A549 (cell line): ENCODE measurements around the gene MYLK2. TPM values are rescaled to one million over a fixed set of nuclear protein-coding genes. Genes with fewer than 3 reads are reported as not detected.

Experiments used
- ATAC-seq, 2 experiments: fragments of 200-7000 bp in 1 of 2; fragments of >200 bp in 1 of 2; cut with Nextera tagmentation in 1 of 2; cut with Tn5 transposase in 1 of 2; 3 replicates each; pipeline versions ENCODE4 v1.8.0 to v1.9.1; 2018 to 2020; ENCODE audit warnings: mild to moderate bottlenecking in 1 of 2, moderate library complexity in 1 of 2
- CTCF ChIA-PET: fragments of 300-600 bp; sonication (Branson Sonifier 250); formaldehyde crosslinking; extraction: SDS; loops from one replicate; lab custom pipeline; 2021; ENCODE audit warnings: antibody characterized with exemption, inconsistent platforms; lab: Yijun Ruan, JAX
- POLR2A ChIA-PET: fragments of 350-600 bp; formaldehyde crosslinking; extraction: SDS; loops from one replicate; lab custom pipeline; 2021; ENCODE audit warnings: antibody characterized with exemption, inconsistent platforms; lab: Yijun Ruan, JAX
- DNase-seq, 2 experiments: peaks; one replicate each; pipeline versions ENCODE4 v3.0.0 to v3.0.0-alpha.2; 2011 to 2016; ENCODE audit warnings: low read depth in 1 of 2, low spot score in 1 of 2
- FAIRE-seq: peaks from 2 replicates; lab custom pipeline; 2011; peaks lifted over from hg19 to GRCh38; lab: Jason Lieb, UNC
- H3K27ac ChIP-seq, 2 experiments: fragments of >200 bp; sonication (Bioruptor Twin); formaldehyde crosslinking; 3 replicates each; pipeline ENCODE4 v1.5.1; 2016 to 2017
- H3K4me1 ChIP-seq: fragments of >200 bp; sonication (Bioruptor Twin); formaldehyde crosslinking; 3 replicates; pipeline ENCODE4 v1.6.1; 2016
- H3K4me2 ChIP-seq: fragments of >200 bp; sonication (Bioruptor Twin); formaldehyde crosslinking; 3 replicates; pipeline ENCODE4 v1.6.1; 2016
- H3K4me3 ChIP-seq: fragments of >200 bp; sonication (Bioruptor Twin); formaldehyde crosslinking; 3 replicates; pipeline ENCODE4 v1.5.1; 2016
- H3K9me3 ChIP-seq: fragments of >200 bp; sonication (Bioruptor Twin); formaldehyde crosslinking; 3 replicates; pipeline ENCODE4 v1.6.1; 2016
- EP300 ChIP-seq, 2 experiments: fragments of >200 bp; sonication (Bioruptor Twin); formaldehyde crosslinking; IDR thresholded peaks; 2 replicates in 1 of 2; 3 replicates in 1 of 2; pipeline ENCODE4 v1.6.1; 2016 to 2017
- ESRRA ChIP-seq: fragments of 150-350 bp; IDR thresholded peaks from 2 replicates; pipeline ENCODE4 v1.6.1; 2014; ENCODE audit warnings: mild to moderate bottlenecking, low read length, borderline replicate concordance
- FOSL2 ChIP-seq, 2 experiments: fragments of 450-650 bp in 1 of 2; fragments of >200 bp in 1 of 2; sonication (Bioruptor Twin) in 1 of 2; formaldehyde crosslinking; IDR thresholded peaks; 2 replicates each; pipeline versions ENCODE4 v1.5.0 to v1.6.1; 2016 to 2020; ENCODE audit warnings: mild to moderate bottlenecking in 1 of 2, moderate library complexity in 1 of 2
- HEYL ChIP-seq: fragments of 250-450 bp; sonication (Bioruptor Pico); IDR thresholded peaks from 2 replicates; pipeline ENCODE4 v1.8.0; 2021; ENCODE audit warnings: mild to moderate bottlenecking, moderate library complexity
- KDM1A ChIP-seq: fragments of 200-600 bp; sonication (generic); IDR thresholded peaks from 2 replicates; pipeline ENCODE4 v1.6.1; 2016; ENCODE audit warnings: low read depth, mild to moderate bottlenecking
- MAZ ChIP-seq: fragments of 150-350 bp; IDR thresholded peaks from 2 replicates; pipeline ENCODE4 v1.6.1; 2014; ENCODE audit warnings: antibody characterized with exemption, low read depth, low read length, borderline replicate concordance
- NFE2L2 ChIP-seq: fragments of 150-350 bp; conservative IDR thresholded peaks from 2 replicates; pipeline ENCODE4 v1.6.1; 2014; ENCODE audit warnings: low read length
- PHF8 ChIP-seq: fragments of 200-600 bp; sonication (generic); IDR thresholded peaks from 2 replicates; pipeline ENCODE4 v1.6.1; 2016; ENCODE audit warnings: low read depth, mild to moderate bottlenecking, antibody characterized with exemption, moderate library complexity, borderline replicate concordance
- POLR2A ChIP-seq: IDR thresholded peaks from 2 replicates; pipeline ENCODE4 v1.6.1; 2012; ENCODE audit warnings: mild to moderate bottlenecking, low read length
- POLR2AphosphoS2 ChIP-seq: conservative IDR thresholded peaks from 2 replicates; pipeline ENCODE4 v1.6.1; 2012; ENCODE audit warnings: low read length, improper control_type of control experiment, inconsistent platforms
- RAD21 ChIP-seq, 2 experiments: fragments of >200 bp in 1 of 2; sonication (Bioruptor Twin) in 1 of 2; formaldehyde crosslinking in 1 of 2; IDR thresholded peaks in 1 of 2; conservative IDR thresholded peaks in 1 of 2; 2 replicates in 1 of 2; 3 replicates in 1 of 2; pipeline ENCODE4 v1.6.1; 2012 to 2018; ENCODE audit warnings: inconsistent platforms in 1 of 2
- RARB ChIP-seq: fragments of 250-450 bp; sonication (Bioruptor Pico); IDR thresholded peaks from 2 replicates; pipeline ENCODE4 v1.8.0; 2021; ENCODE audit warnings: mild to moderate bottlenecking, moderate library complexity
- RFX5 ChIP-seq: fragments of 450-650 bp; IDR thresholded peaks from 2 replicates; pipeline ENCODE4 v1.7.1; 2014; ENCODE audit warnings: antibody characterized with exemption, mild to moderate bottlenecking, moderate library complexity
- TFCP2L1 ChIP-seq: fragments of 250-450 bp; sonication (Bioruptor Pico); IDR thresholded peaks from 2 replicates; pipeline ENCODE4 v1.5.0; 2021; ENCODE audit warnings: mild to moderate bottlenecking
- WGBS: methylation state at CpG from one replicate; pipeline ENCODE4 v1.1.6; 2017; ENCODE audit errors: missing lambda C conversion rate; 5-methylcytosine and 5-hydroxymethylcytosine counted together
- polyA plus RNA-seq, 4 experiments: library from polyadenylated mRNA; depleted of rRNA in 3 of 4; stranded (reverse); fragments of >200 nt; fragmentation: RNase III in 1 of 4; extraction: RNeasy Plus Mini Kit Qiagen cat#74134 plus additional on column Dnase treatment in 1 of 4; gene quantifications; 2 replicates in 3 of 4; 3 replicates in 1 of 4; pipeline ENCODE4 v1.2.3, GENCODE V29; 2011 to 2017
- TF ChIP-seq, protein P1 (sequence below): fragments of 250-450 bp; sonication (Bioruptor Pico); IDR thresholded peaks from 2 replicates; pipeline ENCODE4 v1.5.0; 2021; ENCODE audit warnings: mild to moderate bottlenecking, moderate library complexity, borderline replicate concordance
- TF ChIP-seq, protein P2 (sequence below): fragments of 200-600 bp; sonication (generic); IDR thresholded peaks from 2 replicates; pipeline ENCODE4 v1.6.1; 2016; ENCODE audit warnings: antibody characterized with exemption, mild to moderate bottlenecking, moderate library complexity
- TF ChIP-seq, protein P3 (sequence below): fragments of >200 bp; sonication (Bioruptor Twin); formaldehyde crosslinking; IDR thresholded peaks from 3 replicates; pipeline ENCODE4 v1.5.1; 2016
- TF ChIP-seq, protein P4 (sequence below): IDR thresholded peaks from 2 replicates; pipeline ENCODE4 v1.6.1; 2012
- TF ChIP-seq, protein P5 (sequence below): fragments of 250-450 bp; sonication (Bioruptor Pico); IDR thresholded peaks from 2 replicates; pipeline ENCODE4 v1.5.0; 2020; ENCODE audit warnings: low read depth, mild to moderate bottlenecking, moderate library complexity
- TF ChIP-seq, protein P6 (sequence below): fragments of 450-650 bp; IDR thresholded peaks from 2 replicates; pipeline ENCODE4 v1.6.1; 2014; ENCODE audit warnings: antibody characterized with exemption

MYLK2 gene
- polyA plus RNA-seq, 2 of the 4 experiments (the other 2 are of a cell fraction): 0.09 to 0.36 TPM

DNA sequence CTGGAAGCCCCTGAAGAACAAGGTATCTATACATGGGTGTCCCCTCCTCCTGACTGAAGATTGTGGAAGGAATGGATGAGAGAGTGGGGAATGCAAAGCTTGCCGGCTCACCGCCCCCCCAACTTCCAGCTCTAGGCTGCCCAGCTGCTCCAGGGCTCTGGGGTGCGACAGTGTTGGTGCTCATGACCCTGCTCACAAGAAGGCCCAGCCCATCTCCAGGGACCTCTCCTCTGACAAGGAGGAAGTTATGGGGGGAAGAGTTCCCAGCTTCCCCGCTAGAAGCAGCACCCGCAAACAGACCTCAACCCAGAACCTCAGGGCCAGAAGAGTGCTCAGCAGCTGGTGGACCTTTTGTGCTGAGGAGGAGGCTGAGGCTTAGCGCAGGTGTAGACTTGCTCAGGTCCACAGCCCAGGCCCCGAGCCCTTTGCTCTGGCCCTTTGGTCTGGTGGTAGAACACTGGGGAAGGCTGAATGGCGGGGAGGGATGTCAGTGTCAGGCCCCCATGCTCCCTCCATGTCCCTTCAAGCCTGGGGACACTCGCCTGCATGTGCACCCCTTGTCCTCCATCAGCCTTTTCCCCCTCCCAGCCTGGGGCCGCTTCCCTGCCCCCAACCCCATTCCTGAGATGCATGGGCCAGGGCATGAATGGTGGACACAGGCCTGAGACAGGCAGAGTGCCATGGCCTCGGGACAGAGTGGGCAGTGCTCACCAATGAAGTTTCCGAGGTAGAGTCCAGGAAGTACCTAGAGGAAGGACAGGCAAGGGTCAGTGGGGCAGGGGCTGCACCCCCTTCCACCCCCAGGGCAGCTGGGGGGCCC, 49.9 kb downstream of the MYLK2 start:
- FAIRE-seq: no peak
- Histone ChIP-seq H3K4me3 (no peak overlapping the region; the same call in 2 of the 3 replicates), H3K4me2 (peak overlapping the region; percentile 99), H3K27ac (no peak overlapping the region), H3K9me3 (no peaks in the 10 kb centered on the region), H3K4me1 (peaks cover 12% of the 10 kb centered on the region; the same call in 2 of the 3 replicates)
- WGBS: 91% methylated on average over 11 of the region's 12 CpGs
- ChIA-PET POLR2A (interaction anchor here (0.6 kb wide), 1 partner anchor 10 kb away, joined by 3 read pairs; no protein-coding TSS in a partner anchor), CTCF (interaction anchor here (0.7 to 3.4 kb wide), 6 partner anchors 10 to 162 kb away, joined by 3 to 12 read pairs (median 5); no protein-coding TSS in a partner anchor)
- peak in 1 of 2 experiments; percentile 7; a peak in 2 of 6 replicates for ATAC-seq
- no peak for DNase-seq
- TF ChIP-seq RFX5 (no peak), PHF8 (no peak), POLR2A (no peak), EP300 (IDR thresholded peaks at IDR 0.05) (no peak), KDM1A (no peak), HEYL (CRISPR knock-in tag) (no peak), NFE2L2 (no peak), RAD21 (conservative IDR thresholded peaks at IDR 0.05 in 1 of 2, IDR thresholded peaks at IDR 0.05 in 1 of 2) (no peak), MAZ (no peak), RARB (CRISPR knock-in tag) (no peak), ESRRA (no peak), TFCP2L1 (CRISPR knock-in tag) (no peak), POLR2AphosphoS2 (no peak), FOSL2 (IDR thresholded peaks at IDR 0.05) (no peak), FOSL2 (CRISPR knock-in tag; IDR thresholded peaks at IDR 0.05) (no peak)
- TF ChIP-seq, protein P1, sequence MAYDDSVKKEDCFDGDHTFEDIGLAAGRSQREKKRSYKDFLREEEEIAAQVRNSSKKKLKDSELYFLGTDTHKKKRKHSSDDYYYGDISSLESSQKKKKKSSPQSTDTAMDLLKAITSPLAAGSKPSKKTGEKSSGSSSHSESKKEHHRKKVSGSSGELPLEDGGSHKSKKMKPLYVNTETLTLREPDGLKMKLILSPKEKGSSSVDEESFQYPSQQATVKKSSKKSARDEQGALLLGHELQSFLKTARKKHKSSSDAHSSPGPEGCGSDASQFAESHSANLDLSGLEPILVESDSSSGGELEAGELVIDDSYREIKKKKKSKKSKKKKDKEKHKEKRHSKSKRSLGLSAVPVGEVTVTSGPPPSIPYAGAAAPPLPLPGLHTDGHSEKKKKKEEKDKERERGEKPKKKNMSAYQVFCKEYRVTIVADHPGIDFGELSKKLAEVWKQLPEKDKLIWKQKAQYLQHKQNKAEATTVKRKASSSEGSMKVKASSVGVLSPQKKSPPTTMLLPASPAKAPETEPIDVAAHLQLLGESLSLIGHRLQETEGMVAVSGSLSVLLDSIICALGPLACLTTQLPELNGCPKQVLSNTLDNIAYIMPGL (CRISPR knock-in tag): no peak
- TF ChIP-seq, protein P2, sequence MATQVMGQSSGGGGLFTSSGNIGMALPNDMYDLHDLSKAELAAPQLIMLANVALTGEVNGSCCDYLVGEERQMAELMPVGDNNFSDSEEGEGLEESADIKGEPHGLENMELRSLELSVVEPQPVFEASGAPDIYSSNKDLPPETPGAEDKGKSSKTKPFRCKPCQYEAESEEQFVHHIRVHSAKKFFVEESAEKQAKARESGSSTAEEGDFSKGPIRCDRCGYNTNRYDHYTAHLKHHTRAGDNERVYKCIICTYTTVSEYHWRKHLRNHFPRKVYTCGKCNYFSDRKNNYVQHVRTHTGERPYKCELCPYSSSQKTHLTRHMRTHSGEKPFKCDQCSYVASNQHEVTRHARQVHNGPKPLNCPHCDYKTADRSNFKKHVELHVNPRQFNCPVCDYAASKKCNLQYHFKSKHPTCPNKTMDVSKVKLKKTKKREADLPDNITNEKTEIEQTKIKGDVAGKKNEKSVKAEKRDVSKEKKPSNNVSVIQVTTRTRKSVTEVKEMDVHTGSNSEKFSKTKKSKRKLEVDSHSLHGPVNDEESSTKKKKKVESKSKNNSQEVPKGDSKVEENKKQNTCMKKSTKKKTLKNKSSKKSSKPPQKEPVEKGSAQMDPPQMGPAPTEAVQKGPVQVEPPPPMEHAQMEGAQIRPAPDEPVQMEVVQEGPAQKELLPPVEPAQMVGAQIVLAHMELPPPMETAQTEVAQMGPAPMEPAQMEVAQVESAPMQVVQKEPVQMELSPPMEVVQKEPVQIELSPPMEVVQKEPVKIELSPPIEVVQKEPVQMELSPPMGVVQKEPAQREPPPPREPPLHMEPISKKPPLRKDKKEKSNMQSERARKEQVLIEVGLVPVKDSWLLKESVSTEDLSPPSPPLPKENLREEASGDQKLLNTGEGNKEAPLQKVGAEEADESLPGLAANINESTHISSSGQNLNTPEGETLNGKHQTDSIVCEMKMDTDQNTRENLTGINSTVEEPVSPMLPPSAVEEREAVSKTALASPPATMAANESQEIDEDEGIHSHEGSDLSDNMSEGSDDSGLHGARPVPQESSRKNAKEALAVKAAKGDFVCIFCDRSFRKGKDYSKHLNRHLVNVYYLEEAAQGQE: no peak
- TF ChIP-seq, protein P3, sequence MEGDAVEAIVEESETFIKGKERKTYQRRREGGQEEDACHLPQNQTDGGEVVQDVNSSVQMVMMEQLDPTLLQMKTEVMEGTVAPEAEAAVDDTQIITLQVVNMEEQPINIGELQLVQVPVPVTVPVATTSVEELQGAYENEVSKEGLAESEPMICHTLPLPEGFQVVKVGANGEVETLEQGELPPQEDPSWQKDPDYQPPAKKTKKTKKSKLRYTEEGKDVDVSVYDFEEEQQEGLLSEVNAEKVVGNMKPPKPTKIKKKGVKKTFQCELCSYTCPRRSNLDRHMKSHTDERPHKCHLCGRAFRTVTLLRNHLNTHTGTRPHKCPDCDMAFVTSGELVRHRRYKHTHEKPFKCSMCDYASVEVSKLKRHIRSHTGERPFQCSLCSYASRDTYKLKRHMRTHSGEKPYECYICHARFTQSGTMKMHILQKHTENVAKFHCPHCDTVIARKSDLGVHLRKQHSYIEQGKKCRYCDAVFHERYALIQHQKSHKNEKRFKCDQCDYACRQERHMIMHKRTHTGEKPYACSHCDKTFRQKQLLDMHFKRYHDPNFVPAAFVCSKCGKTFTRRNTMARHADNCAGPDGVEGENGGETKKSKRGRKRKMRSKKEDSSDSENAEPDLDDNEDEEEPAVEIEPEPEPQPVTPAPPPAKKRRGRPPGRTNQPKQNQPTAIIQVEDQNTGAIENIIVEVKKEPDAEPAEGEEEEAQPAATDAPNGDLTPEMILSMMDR: no peak
- TF ChIP-seq, protein P4, sequence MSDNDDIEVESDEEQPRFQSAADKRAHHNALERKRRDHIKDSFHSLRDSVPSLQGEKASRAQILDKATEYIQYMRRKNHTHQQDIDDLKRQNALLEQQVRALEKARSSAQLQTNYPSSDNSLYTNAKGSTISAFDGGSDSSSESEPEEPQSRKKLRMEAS: no peak
- TF ChIP-seq, protein P5, sequence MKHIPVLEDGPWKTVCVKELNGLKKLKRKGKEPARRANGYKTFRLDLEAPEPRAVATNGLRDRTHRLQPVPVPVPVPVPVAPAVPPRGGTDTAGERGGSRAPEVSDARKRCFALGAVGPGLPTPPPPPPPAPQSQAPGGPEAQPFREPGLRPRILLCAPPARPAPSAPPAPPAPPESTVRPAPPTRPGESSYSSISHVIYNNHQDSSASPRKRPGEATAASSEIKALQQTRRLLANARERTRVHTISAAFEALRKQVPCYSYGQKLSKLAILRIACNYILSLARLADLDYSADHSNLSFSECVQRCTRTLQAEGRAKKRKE: no peak
- TF ChIP-seq, protein P6, sequence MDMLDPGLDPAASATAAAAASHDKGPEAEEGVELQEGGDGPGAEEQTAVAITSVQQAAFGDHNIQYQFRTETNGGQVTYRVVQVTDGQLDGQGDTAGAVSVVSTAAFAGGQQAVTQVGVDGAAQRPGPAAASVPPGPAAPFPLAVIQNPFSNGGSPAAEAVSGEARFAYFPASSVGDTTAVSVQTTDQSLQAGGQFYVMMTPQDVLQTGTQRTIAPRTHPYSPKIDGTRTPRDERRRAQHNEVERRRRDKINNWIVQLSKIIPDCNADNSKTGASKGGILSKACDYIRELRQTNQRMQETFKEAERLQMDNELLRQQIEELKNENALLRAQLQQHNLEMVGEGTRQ: no peak
